Measurements from ENCODE around the gene SMTNL1. TPM values are rescaled to one million over a fixed set of nuclear protein-coding genes. Genes with fewer than 3 reads are reported as not detected.

The SMTNL1 gene
- total RNA-seq, 1 donor from 2014 or later = not detected

Other genes with a start within 250 kb of the SMTNL1 start
- gene TNKS1BP1, start 212.6 kb upstream of the SMTNL1 start, total RNA-seq = 112 to 181 TPM (median 164 TPM) in 3 replicates
- gene SSRP1, start 201.7 kb upstream of the SMTNL1 start, total RNA-seq = 56.8 to 76.3 TPM (median 58.8 TPM) in 3 replicates
- gene P2RX3, start 199.2 kb upstream of the SMTNL1 start, total RNA-seq = not detected in 3 replicates
- not detected in 3 replicates for gene PRG3, start 156.4 kb upstream of the SMTNL1 start, total RNA-seq
- not detected in 3 replicates for gene PRG2, start 146.9 kb upstream of the SMTNL1 start, total RNA-seq
- 10.8 to 12.6 TPM (median 12.4 TPM) in 3 replicates for gene SLC43A3, start 110.5 kb upstream of the SMTNL1 start, total RNA-seq
- gene RTN4RL2, start 77.1 kb upstream of the SMTNL1 start, total RNA-seq = 0.31 to 0.57 TPM in 2 of 3 replicates, not detected in the other
- 5.2 to 5.6 TPM (median 5.3 TPM) in 3 replicates for gene SLC43A1, start 21.9 kb upstream of the SMTNL1 start, total RNA-seq
- 37.5 to 61.6 TPM (median 43.2 TPM) in 3 replicates for gene TIMM10, start 6.8 kb upstream of the SMTNL1 start, total RNA-seq
- 8.8 to 24.9 TPM (median 9.9 TPM) in 3 replicates for gene UBE2L6, start 30.1 kb downstream of the SMTNL1 start, total RNA-seq
- gene SERPING1, start 60.1 kb downstream of the SMTNL1 start, total RNA-seq = 1.8 to 4.6 TPM (median 4.5 TPM) in 3 replicates
- gene YPEL4, start 112.3 kb downstream of the SMTNL1 start, total RNA-seq = 0.41 TPM in 1 of 3 replicates, not detected in the others
- 12.2 to 14.9 TPM (median 13.8 TPM) in 3 replicates for gene CLP1, start 120.2 kb downstream of the SMTNL1 start, total RNA-seq
- 57.4 to 60.3 TPM (median 59.2 TPM) in 3 replicates for gene ZDHHC5, start 130.5 kb downstream of the SMTNL1 start, total RNA-seq
- gene MED19, start 174.6 kb downstream of the SMTNL1 start, total RNA-seq = 18.9 to 20.0 TPM (median 19.4 TPM) in 3 replicates
- 58.6 to 77.7 TPM (median 59.5 TPM) in 3 replicates for gene TMX2, start 175.0 kb downstream of the SMTNL1 start, total RNA-seq
- gene SELENOH, start 203.9 kb downstream of the SMTNL1 start, total RNA-seq = 84.4 to 92.1 TPM (median 87.3 TPM) in 3 replicates
- gene BTBD18, start 214.2 kb downstream of the SMTNL1 start, total RNA-seq = not detected in 3 replicates
- 126 to 156 TPM (median 138 TPM) in 3 replicates for gene CTNND1, start 224.2 kb downstream of the SMTNL1 start, total RNA-seq

Measured in chondrocyte (in vitro differentiated cells).